Activated CD4-positive, alpha-beta T cell treated with anti-CD3 and anti-CD28 coated beads, Interleukin-10, Interleukin-2, amounts not matched to agents 100 ng/mL and 50 ng/mL, durations not matched to agents 16 hours and 8 hours (primary cell): ENCODE measurements around the gene TMEM255B.

ENCODE experiments used
- DNase-seq: peaks from one replicate; pipeline ENCODE4 v3.0.0-alpha.2; 2020

The TMEM255B gene

DNA sequence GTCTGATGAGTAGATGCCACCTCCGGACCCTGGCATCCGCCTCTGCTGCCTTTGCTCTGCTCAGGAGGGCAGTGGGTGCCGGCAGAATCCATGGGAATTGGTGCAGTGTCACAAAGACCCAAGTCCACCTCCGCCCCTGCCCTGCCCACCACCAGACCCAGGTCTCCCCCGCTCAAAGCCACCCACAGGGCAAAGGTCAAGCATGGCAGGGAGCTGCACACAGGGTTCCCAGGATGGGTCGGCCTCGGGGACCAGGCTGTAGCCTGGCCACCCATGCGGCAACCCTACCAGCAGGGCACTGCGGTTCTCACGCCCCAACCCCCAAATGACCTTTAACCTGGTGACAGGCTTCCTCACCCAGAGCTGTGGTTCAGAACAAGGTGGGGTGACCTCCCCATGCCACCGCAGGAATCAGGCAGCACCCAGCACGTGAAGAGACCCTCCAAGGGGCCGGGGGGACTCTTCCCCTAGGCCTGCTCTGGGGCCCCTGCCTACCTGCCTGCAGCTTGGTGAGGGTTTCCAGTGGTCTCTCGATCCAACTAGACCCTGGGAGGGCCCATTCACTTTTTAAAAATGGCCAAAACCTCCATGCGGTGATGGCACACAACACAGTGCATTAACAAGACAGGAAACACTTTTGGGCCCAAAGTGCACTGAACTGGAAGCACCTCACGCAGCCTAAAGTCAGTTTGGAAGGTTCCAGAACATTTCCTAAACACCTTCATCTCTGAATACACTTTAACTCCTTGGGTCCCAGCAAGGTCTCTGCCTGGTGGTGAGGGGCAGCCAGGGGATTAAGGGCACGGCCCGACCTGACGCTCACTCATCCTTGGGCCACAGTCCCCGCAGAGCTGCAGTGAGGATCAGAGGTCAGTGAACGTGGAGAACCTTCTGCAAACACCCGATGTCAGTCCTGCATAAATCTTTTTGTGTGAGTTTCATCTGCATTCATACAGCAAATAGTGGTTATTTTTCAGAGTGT, 93.8 kb downstream of the TMEM255B start:
- DNase-seq = no peak

DNA sequence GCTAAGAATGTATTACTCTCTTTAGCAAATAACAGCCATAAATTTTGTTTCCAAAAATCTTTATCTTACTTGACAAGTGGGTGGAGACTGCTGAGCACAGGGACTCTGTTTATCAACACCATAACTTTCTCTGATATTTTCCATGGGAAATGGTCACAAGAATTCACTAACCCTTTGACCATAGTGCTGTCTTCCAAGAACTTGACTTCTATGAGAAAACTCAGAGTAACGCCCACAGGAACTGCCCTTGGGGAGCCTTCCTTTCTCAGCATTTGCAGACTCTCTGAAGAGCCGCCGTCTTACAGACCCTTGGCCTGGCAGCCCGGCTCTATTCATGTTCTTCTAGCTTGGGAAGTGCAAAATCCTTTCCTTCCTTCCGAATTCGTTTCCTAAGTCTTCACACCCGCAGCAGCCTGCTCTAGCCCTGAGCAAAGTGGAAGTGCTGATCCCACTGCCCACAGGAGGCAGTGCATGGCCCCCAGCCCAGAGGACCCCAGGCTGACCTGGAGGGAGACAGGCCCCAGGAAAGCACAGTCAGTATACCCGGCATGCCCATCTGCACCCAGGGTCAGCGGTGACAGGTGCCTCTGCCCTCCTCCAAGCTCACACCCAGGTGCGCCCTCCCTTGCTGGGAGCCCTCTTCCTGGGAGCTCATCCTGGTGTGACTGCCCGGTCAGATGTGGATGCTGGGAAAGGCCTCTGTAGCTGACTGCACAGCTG, 94.7 kb downstream of the TMEM255B start:
- DNase-seq = no peak

DNA sequence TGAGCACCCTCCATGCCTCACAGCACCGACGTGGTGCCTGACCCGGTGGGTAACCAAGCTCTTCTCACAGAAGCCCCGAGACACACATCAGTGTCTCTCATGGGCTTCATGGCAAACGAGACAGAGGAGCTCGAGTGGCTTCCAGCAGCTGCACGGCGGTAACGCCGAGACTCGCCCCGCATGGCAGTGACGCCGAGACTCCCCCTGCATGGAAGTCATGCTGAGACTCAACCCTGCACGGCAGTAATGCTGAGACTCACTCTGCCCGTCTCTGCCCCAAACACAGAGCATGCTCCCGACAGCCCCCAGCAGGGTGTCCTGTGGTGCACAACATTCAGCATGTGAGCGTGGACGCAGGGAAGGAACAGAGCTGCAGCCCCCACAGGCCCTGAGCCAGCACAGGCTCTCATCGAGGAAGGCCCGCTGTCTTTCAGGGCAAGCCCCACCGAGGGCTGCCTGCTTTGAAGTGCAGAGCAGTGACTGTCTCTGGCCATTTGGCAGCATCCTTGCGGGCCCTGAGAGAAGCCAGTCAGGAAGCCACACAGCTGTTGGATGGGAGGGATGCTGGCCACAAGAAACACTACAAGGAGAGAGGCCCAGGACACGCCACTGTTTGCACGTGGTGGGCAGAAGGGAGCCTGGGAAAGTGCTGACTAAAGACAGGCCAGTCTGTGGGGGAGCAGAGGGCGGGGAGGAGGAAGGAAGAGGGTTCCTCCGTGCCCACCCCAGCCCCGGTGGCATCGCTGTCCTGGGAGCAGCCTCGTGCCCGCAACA, 95.4 kb downstream of the TMEM255B start:
- DNase-seq = no peak

DNA sequence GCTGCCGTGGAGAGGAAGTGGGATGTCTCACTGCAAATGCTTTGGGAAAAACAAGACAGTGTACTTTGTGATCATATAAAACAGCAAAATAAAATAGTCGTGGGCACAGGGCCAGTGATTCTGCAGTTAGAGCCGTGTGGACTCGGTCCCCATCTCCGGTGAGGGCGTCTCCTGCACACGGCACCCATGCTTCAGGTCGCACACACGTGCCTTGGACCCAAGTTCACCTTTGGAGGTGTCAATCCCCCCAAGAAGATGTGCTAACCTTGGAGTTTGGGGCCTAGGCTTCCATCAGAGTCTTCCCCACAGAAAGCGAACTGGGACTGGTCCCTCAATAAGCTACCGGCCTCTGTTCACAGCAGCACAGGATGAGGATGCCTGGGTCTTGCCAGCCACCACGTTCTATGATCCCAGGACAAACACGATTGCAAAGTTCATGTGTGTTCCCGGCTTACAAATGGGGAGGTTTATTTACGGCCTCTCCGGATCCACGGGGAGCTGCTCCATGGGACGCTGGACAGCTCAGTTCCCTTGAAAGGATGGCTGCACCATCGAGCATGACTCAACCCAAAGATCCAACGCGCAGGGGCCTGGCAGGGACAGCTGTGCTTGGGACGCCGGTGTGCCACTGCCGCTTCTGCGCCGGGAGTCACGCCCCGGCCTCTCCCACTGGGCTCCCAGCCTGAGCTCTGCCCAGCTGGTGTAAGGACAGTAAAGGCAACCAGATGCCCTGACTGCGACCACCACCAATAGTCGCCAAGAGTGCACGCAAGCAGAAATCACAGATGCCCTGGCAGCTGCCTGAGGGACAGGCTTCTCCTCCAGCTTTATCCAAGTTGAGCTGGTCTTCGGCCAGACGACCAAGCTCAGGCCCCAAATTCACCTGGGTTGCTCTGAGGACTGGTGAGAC, 96.2 kb downstream of the TMEM255B start:
- no peak for DNase-seq

DNA sequence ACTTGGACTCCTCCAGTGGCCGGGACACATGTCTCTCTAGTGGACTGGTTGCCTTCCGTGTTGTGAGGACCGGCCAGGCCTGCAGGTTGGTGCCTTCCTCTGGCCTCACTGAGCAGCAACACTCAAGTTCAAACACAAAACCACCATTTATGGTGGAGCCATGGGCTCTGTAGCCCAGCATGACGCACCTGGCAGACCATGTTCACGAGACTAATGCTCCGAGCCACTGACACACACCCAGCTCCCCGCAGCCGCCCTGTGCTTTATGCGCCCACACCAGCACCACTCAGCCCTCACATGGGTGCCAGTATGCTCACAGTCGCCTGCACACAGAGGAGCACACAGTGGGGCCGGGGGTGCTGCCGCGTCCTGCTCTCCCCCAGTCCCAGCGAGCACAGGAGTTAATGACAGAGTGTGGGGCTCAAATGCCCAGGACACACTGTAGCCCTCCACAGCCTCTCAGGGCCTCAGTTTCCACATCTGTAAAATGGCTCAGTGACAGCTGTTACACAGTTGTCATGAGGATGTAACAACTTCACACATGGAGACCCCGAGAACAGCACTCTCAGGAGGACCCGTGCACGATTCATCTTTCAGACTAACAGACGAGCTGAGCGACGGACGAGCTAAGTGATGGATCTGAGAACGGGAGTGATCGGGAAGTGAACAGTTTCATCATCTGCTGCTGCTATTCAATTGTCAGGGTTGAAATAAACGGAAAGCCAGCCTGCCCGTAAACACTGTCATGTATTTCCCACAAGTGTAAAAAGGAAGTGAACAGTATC, 97.1 kb downstream of the TMEM255B start:
- DNase-seq = no peak

DNA sequence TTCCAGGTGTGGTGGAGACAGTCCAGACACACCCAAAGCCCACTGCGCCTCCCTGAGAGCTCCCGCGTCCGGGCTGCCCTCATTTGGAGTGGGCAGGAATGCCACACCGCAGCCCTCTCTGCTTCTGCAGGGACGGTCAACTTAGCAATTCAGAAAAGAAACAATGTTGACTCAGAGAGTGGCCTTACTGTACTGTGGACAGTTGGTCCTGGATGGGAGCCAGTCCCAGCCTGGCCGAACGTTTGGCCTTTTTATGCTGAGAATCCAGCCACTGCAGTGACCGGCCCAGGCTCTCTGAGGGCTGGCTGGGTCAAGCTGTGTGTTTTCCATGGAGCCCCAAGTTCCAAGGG, 97.7 kb downstream of the TMEM255B start:
- no peak for DNase-seq

DNA sequence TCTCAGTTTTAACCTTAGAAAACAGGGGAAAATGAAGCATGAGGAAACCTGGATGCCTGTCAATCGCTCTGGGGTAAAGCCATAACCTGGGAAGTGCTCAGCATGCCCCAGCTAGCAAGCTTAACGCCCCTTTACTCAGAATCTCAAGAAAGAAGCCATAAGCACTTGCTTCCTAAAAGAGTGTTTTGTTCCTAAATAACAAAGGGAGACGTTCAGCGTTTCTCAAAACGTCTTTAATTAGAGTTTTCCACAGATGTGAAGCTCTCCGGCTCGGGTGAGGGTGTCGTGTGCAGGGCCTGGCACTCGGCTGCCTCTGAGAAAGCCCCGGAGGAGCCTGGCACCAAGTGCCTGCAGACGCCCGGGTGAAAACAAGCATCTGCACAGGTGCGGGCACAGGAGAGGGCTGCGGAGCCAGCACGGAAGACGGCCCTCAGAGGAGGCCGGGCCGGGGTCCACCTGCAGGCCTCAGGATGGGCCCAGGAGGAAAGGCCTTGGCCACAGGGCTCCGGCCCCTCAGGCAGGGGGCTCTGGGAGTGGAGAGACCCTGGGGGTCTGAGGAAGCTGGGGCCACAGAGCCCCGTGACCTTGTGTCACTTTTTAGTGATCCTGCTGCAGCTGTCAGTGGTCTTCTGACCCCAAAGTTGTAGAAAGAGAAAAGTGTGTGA, 98.6 kb downstream of the TMEM255B start:
- DNase-seq = no peak

DNA sequence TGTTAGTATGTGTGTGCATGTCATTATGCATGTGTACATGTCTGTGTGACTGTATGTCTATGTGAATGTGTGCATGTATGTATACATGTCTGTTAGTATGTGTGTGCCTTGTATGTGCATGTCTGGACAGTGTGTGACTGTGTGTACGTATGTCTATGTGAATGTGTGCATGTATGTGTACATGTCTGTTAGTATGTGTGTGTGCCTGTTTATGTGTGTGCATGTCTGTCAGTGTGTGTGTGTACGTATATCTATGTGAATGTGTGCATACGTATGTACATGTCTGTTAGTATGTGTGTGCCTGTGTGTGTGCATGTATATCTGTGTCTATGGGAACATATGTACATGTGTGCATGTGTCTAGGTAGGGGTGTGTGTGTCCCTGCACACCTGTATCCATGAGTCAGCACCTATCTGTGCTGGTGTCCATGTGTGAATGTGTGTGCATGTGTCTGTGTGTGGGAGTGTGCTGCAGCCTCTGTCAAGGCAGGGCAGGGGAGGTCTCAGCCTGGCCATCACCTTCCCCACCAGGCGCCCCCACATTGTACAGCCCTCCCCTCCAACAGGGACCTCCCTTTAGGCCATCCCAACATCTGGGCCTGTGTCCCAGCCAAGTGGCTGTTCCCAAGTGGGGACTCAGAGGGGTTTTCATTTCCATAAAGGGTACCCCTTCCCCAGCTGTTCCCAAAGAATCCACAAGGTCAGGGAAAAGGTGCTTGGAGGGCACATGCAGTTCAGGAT, 100.5 kb downstream of the TMEM255B start:
- no peak for DNase-seq

DNA sequence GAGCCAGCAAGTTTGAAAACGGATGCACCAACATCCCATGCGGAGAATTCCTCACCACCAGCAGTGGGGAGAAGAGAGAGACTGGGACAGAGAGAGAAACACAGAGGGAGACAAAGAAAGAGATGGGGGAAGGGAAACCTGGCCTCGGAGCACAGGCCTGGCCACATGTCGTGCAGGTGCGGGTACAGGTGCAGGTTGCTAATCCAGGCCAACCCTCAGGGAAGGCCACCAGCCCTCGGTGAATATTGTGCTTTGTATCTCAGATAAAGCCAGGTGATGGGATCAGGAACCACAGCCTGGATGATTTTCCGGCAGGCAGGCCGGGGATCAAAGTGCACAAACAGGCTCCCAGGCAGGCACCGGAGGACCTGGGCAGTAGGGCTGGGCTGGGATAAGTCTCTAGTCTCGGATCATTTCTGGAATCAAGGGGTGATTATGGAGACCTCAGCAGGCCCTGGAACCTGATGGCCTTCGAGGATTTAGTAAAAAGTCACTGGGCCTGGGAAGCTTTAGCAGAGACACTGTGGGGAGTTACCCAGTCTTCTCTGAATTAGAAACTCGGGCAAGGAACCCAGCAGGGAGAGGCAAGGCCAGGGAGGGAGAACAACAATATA, 101.1 kb downstream of the TMEM255B start:
- DNase-seq = no peak

DNA sequence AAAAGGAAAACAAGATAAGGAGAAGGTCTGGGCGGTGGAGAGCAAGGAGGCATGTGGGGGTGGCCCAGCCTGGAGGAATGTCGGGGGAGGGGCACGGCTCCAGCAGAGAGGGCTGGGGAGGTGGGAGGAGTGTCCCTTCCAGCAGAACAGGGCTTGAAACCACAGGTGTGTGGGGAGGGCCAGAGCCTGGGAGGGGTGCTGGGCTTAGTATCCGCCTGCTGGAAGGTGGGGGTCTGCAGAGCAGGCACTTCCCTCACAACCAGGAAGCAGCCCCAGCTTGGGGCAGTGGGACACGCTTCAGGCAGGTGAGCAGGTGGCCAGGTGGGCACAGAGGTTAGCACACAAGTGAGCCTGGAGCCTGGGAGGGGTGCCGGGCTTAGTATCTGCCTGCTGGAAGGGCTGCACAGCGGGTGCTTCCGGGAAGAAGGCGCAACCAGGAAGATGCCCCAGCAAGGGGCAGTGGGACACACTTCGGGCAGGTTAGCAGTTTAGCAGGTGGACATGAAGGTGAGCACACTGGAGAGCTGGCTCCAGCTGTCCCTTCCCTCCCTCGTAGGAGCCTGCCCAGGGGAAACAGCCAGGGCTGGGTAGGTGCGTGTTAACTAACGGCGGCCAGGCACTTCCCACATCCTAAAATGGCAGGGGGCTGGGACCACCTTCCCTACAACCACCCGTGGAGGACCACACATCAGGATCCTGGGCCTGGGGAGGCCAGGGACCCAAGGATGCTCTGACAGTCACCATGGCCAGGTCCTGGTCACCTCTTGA, 101.8 kb downstream of the TMEM255B start:
- DNase-seq = no peak

DNA sequence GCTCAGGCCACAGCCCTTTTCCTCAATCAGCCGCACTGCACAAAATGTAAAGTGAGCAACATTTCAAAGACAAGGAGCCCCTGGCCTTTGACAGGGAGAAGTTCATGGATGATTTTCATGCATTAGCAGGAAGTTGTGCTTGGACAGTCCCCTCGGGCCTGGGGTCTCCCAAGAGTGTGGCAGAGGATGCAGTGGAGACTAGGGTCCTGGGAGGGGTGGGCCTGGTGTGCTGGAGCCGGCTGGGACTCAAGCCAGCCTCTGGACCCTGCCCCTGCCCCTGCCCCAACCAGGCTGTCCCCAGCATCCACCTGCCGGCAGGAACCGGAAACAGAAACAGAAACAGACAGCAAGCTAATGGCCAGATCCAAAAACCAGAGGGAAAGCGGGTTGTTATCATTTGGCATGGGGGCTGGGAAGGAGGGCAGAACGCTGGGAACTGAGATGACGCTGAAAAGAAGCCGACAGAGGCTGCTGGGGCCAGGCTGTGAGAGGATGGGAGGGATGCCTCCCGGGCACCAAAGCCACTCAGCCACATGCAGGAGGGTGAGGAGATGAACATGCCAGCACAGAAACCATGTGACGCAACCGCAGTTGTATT, 102.5 kb downstream of the TMEM255B start:
- DNase-seq = no peak

DNA sequence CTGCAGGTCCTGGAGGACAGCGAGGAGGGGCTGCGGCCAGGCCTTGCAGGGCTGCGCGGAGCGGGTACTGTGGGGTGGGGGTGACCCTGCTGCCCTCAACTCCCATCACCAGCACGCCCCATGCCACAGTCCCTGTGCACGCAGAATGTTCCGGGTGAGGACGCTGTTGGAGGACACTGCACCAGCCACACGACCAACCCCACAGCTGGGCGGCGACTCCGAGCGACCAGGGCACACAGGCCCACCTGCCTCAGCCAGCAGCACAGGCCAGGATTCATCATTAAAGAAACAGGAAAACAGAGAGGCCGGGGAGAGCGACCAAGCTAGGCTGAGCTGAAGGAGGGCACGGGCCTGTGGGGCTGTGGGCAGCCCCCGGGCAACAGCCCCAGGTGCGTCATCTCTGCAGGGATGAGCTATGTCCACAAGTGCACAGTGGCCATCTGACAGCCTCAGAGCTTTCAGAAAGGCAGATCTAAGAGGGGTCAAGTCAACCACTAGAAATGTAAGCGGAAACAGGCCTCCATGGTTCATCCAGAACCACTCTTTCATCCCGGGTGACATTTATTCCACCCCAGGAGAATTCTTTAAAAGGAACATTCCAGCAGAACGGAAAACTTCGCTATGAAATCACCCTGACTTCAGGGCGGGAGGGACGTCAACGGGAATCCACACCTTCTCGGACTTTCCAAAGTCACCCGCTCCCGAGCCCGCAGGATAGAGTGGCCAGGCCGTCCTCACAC, 103.3 kb downstream of the TMEM255B start:
- DNase-seq = no peak

DNA sequence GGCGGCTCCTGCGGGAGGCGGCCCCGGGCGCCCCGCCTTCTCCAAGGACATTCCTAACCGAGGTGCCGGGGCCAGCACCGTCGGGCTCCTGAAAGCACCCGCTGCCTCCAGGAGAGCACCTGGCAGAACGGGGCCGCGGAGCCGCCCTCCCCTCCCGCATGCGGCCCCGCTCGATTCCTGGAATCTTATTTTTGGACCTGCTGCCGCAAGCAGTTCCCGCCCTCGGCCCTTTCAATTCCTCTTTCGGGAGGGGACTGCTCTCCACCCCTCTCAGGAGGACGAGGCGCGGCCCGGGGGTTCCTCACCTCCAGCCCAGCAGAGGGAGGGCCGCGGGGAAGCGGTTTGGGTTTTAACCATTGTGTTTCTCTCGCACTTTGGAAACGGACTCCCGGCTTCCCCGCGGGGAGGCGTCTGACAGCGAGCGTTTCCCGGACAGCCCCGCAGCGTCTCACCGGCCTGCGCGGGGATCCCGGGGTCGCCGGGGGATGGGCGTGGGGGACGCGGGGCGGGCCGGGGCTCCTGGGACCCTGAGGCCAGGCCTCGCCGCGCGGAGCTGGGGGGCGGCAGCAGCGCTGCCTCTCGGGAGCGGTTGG, 104.0 kb downstream of the TMEM255B start:
- no peak for DNase-seq

DNA sequence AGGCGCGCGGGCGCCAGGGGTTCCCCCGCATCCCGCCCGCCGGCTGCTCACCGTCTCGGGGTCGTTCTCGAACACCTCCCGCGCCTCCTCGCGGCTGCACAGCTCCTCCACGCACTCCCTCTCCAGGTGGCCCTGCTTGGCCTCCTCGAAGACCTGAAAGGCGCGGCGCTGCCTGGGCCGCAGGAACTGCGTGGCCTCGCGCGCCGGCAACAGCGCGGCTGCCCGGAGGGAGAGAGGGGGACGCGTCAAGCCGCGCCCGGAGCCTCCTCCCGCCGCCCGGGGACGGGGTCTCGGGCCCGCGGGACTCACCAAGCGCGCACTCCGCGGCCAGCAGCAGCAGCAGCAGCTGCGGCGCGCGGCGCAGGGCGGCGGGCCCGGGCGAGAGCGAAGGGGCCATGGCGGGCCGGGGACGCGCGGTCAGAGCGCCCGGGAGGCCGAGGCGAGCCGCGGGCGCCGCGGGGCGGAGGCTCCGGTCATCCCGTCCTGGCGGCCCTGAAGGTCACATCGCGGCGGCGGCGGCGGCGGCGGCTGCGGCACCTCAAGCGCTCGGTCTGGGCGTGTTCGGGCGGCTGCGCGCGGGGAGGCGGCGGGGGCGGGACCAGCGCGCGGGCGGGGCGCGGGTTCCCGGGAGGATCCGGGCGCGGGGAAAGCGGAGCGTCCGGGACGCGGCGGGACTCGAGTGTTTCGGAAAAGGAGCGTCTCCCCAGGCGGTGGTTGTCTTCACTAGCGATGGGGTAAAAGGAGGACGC, 104.7 kb downstream of the TMEM255B start, which contains the start of gene GAS6:
Gene GAS6 (minus strand): TSS at position 553 of the 749 bp plus-strand sequence. CDS start 156 bp downstream, at position 397.
- DNase-seq = no peak

DNA sequence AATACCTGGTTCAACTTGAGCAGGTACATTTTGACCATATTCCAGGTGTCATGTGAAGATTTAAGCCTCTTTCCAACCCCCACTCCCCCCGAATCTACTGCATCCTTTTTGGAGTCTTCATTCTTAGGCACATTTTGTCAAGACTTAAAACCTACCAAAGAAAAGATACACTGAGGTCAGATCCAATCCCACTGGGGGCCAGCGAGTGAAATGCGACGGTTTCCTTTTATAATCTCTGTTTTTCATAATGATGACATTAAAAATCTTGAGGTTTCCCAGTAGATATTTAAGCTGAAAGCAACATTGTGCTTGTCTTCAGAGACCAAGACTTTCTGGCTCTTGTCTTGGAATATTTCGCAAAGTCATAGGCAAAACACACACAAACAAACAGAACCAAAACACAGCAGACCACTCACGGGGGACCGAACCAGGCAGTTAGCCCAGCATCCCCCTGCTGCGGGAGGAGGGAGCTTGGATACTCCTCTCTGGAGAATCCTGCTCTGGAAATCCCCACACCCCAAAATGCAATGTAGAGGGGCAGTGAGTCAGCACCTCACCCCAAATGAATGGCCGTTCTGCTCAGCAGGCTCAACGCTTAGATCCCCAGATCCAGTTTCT, 105.4 kb downstream of the TMEM255B start:
- DNase-seq = no peak

DNA sequence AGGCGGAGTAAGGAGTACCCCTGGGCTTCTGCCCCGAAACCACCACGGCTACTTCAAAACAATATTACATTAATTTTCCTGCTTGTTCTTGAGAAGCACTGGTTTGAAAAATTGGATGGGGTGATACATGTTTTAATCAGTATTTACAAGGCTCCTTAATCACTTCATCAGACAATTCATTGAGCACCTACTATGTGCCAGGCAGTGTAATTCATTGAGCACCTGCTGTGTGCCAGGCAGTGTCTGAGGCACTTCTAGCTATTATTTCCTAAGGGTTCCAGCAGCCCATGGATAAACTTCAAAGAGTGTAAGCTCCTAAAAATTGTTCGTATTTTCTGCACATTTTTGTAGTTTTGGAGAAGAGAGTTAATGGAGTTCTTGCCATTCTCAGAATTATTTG, 106.4 kb downstream of the TMEM255B start:
- DNase-seq = no peak
